OCI-LY1 (cell line): ENCODE measurements around the gene IGF2BP3.

Experiments
- H2AFZ ChIP-seq: fragments of 200-600 bp; sonication (generic), shearing (Covaris generic); 2 replicates; pipeline ENCODE4 v1.6.0; 2014; ENCODE audit warnings: antibody characterized with exemption, mild to moderate bottlenecking, low read length
- H3F3A ChIP-seq: fragments of 200-600 bp; sonication (generic), shearing (Covaris generic); 2 replicates; pipeline ENCODE4 v1.6.0; 2014; ENCODE audit warnings: mild to moderate bottlenecking, antibody characterized with exemption, low read length, moderate library complexity; ENCODE audit not compliant: insufficient read depth
- H3K27ac ChIP-seq: fragments of 200-600 bp; sonication (generic); 2 replicates; pipeline ENCODE4 v1.5.1; 2014; ENCODE audit warnings: low read length, mixed run types, mild to moderate bottlenecking, low read depth; ENCODE audit not compliant: poor library complexity, severe bottlenecking
- H3K27me3 ChIP-seq: fragments of 200-600 bp; sonication (generic); 2 replicates; pipeline ENCODE4 v1.6.0; 2014; ENCODE audit warnings: antibody characterized with exemption, mild to moderate bottlenecking, low read length, moderate library complexity; ENCODE audit not compliant: insufficient read depth
- H3K36me3 ChIP-seq: fragments of 200-600 bp; sonication (generic); 2 replicates; pipeline ENCODE4 v1.6.1; 2014; ENCODE audit warnings: mild to moderate bottlenecking, antibody characterized with exemption, low read length, moderate library complexity, mixed read lengths; ENCODE audit not compliant: insufficient read depth
- H3K4me1 ChIP-seq: fragments of 200-600 bp; sonication (generic); 2 replicates; pipeline ENCODE4 v1.5.1; 2014; ENCODE audit warnings: mild to moderate bottlenecking, low read length, moderate library complexity; ENCODE audit not compliant: insufficient read depth, severe bottlenecking
- H3K4me2 ChIP-seq: fragments of 200-600 bp; sonication (generic), shearing (Covaris generic); 2 replicates; pipeline ENCODE4 v1.6.1; 2014; ENCODE audit warnings: low read length
- H3K4me3 ChIP-seq: fragments of 200-600 bp; sonication (generic); 2 replicates; pipeline ENCODE4 v1.5.1; 2014; ENCODE audit warnings: low read length, low read depth, mild to moderate bottlenecking, mixed read lengths; ENCODE audit not compliant: poor library complexity, severe bottlenecking
- H3K79me2 ChIP-seq: fragments of 200-600 bp; shearing (Covaris generic); 2 replicates; pipeline ENCODE4 v1.6.1; 2016; ENCODE audit warnings: mixed run types, low read length, mixed read lengths; ENCODE audit not compliant: insufficient read depth
- H3K9ac ChIP-seq: fragments of 200-600 bp; sonication (generic), shearing (Covaris generic); 2 replicates; pipeline ENCODE4 v1.6.1; 2014; ENCODE audit warnings: mild to moderate bottlenecking, low read length, mixed read lengths
- H3K9me2 ChIP-seq: fragments of 200-600 bp; sonication (generic), shearing (Covaris generic); 2 replicates; pipeline ENCODE4 v1.6.1; 2014; ENCODE audit warnings: low read depth, mild to moderate bottlenecking, low read length, mixed read lengths
- H3K9me3 ChIP-seq: fragments of 200-600 bp; shearing (Covaris generic); 2 replicates; pipeline ENCODE4 v1.6.1; 2014; ENCODE audit warnings: low read length, mixed read lengths
- H4K20me1 ChIP-seq: fragments of 200-600 bp; sonication (generic), shearing (Covaris generic); 2 replicates; pipeline ENCODE4 v1.6.0; 2016; ENCODE audit warnings: mild to moderate bottlenecking, low read length; ENCODE audit not compliant: insufficient read depth
- CTCF ChIP-seq: fragments of 200-600 bp; sonication (generic), shearing (Covaris generic); IDR thresholded peaks from 2 replicates; pipeline ENCODE4 v1.5.1; 2017; ENCODE audit warnings: mild to moderate bottlenecking, antibody characterized with exemption, low read length, moderate library complexity, mixed read lengths
- EZH2 ChIP-seq: fragments of 200-600 bp; sonication (generic), shearing (Covaris generic); IDR thresholded peaks from 2 replicates; pipeline ENCODE4 v1.8.0; 2017; ENCODE audit warnings: borderline replicate concordance, mixed run types, mild to moderate bottlenecking, antibody characterized with exemption, low read length, moderate library complexity, mixed read lengths

Gene IGF2BP3

DNA sequence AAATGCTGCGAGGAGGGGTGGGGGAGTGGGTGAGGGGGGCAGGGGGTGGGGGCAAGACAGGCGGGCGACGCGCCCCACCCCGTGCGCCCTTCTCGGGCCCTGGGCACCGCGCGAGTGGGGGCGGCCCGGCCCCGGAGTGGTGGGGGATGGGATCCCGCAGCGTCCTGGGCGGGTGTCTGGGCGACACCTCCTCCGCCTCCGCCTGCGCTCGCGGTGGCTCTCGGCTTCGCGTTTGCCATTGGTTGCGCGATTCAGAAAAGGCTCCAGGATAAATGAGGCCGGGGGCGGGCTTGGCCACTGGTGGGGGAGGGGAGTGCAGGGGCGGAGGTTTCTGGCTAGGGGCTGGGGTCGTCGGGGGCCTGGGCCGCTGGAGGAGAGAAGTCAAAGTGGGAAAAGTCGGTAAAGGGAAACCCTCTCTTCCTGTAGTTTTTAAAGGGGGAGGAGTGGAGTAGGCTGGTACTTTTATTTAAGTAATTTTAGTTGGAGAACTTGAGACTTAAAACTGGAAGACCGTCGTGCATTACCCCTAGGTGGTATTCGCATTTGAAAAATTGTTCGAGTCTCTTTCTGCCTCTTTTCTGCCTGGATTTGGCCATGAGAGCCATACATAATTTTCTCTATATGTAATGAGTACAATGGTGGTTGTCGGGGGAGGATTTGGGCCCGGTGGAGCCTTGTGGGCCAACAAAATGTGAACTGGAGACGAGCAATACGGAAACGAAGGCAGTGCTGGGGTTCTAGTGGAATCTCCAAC is 992 bp upstream of the IGF2BP3 start:
- Histone ChIP-seq H3K9ac (peak overlapping the region; percentile 98), H3F3A (peaks cover 12% of the 10 kb centered on the region), H2AFZ (no peak overlapping the region), H3K9me3 (no peaks in the 10 kb centered on the region), H3K36me3 (peaks cover 5% of the 10 kb centered on the region; the same call in 1 of the 2 replicates), H3K4me3 (peak overlapping the region; percentile 86), H3K79me2 (peaks cover 62% of the 10 kb centered on the region), H3K4me2 (peak overlapping the region; percentile 81), H3K27ac (peak overlapping the region; percentile 99), H3K4me1 (peaks cover 39% of the 10 kb centered on the region), H3K27me3 (no peaks in the 10 kb centered on the region), H3K9me2 (no peaks in the 10 kb centered on the region), H4K20me1 (no peaks in the 10 kb centered on the region)
- no peak for TF ChIP-seq CTCF
- no peak for TF ChIP-seq EZH2

DNA sequence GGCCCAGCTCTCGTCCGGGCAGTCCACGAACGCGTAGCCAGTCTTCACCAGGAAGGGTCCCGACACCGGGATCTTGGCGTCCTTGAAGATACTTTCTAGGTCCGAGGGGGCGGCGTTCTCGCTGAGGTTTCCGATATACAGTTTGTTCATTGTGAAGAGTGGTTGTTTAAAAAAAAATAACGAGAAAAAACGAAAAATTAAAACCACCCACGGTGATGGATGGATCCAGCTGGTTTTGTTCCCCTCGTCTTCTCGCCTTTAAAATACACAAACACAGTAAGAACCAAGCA is 385 bp downstream of the IGF2BP3 start:
- Histone ChIP-seq H3K4me3 (peak overlapping the region; percentile 86), H3K9ac (peak overlapping the region; percentile 92), H3K4me2 (peak overlapping the region; percentile 81), H3K27me3 (no peaks in the 10 kb centered on the region), H3K9me3 (no peaks in the 10 kb centered on the region), H3F3A (peaks cover 12% of the 10 kb centered on the region), H3K4me1 (peaks cover 41% of the 10 kb centered on the region), H3K27ac (peak overlapping the region; percentile 99), H3K79me2 (peaks cover 62% of the 10 kb centered on the region), H2AFZ (no peak overlapping the region), H3K9me2 (no peaks in the 10 kb centered on the region), H4K20me1 (no peaks in the 10 kb centered on the region), H3K36me3 (peaks cover 14% of the 10 kb centered on the region; the same call in 1 of the 2 replicates)
- no peak for TF ChIP-seq CTCF
- TF ChIP-seq EZH2, result no peak

DNA sequence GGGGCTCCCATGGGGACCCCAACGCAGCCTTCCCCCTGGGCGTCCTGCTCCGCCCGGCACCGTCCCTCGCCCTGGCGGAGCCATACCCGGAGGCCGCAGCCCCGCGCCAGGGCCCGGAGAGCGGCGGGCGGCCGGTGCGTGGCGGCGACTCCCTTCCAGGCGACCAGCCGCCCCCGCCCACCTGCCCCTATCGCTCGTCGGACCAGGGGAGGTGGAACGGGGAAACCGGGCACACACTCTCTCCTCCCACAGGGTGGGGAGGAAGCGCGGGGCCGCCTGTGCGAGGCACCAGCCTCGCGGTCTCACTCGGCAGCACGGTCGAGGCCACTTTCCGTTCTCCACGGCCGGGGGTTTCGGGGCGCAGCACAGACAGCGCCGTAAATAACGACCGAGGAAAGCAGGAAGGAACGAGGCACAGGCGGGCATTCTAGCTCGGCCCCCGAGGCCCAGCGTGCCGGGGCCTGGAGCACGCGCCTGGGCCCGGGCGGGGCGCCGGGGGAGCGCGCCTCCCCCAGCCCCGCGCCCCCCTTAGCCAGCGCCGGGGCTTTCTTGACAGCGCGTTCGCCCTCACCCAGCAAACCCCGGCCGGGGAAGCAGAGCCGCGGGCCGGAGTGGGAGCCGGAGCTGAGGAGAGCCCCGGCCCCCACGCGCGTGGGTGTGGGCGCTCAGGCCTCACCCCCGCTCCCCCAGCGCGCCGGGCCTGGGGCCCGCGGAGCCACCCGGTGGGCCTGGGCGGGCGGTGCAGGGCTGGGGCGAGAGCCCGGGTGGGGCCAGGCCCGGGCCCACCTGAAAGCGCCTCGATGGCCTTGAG is 936 bp downstream of the IGF2BP3 start:
- Histone ChIP-seq H3K4me2 (peak overlapping the region; percentile 81), H3K9me2 (no peaks in the 10 kb centered on the region), H3K27ac (peak overlapping the region; percentile 99), H3K36me3 (peaks cover 15% of the 10 kb centered on the region; the same call in 1 of the 2 replicates), H3K79me2 (peaks cover 64% of the 10 kb centered on the region), H3K9me3 (no peaks in the 10 kb centered on the region), H3F3A (peaks cover 12% of the 10 kb centered on the region), H3K9ac (peak overlapping the region; percentile 92), H4K20me1 (no peaks in the 10 kb centered on the region), H3K4me1 (peaks cover 47% of the 10 kb centered on the region), H2AFZ (no peak overlapping the region), H3K27me3 (no peaks in the 10 kb centered on the region), H3K4me3 (peak overlapping the region; percentile 86)
- TF ChIP-seq CTCF (no peak; the same call in 1 of the 2 replicates), EZH2 (no peak)
